ENCODE measurements around the gene LAMA1. TPM values are rescaled to one million over a fixed set of nuclear protein-coding genes. Genes with fewer than 3 reads are reported as not detected.

The LAMA1 gene
- total and polyA plus RNA-seq, 4 experiments from 2014 or later = not detected

DNA sequence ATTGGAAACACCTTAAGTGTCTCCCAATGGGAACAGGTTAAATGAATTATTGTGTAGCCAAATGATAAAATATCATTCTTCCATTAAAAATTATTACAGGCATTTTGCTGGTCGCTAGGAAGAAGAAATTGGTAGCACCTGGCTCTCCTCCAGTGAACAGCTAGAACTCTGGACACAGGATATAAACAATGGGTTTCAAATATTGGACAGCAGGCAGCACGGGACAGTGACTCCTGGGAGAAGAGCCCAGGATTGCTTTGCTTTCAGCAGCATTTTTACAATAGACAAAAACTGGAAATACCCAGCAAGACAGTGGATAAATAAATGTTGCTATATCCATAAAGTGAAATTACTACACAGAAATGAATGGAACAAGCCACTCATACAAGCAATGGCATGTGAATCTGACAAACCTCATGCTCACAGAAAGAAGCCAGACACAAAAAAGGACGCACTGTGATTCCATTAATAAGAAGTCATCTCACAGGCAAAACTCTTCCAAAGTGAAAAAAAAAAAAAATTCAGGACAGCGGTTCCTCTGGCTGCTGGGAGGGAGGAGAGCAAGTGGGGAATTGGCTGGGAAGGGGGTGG is 50.5 kb downstream of the LAMA1 start:
- no peak overlapping the region for H3K4me3 ChIP-seq (ENCODE audit: low read length in 2 of 2)
- H3K4me1 ChIP-seq (ENCODE audit: insufficient read depth, low read length) = no peaks in the 10 kb centered on the region
- no peaks in the 10 kb centered on the region for H3K4me1 Mint-ChIP-seq
- H3K36me3 Mint-ChIP-seq = no peaks in the 10 kb centered on the region
- no peaks in the 10 kb centered on the region for H3K36me3 ChIP-seq (ENCODE audit: insufficient read depth, low read length)
- intact Hi-C loops (cut with micrococcal nuclease) = no loop called here
- H3K9me3 Mint-ChIP-seq = peaks cover 0 to 3% (median 0%) of the 10 kb centered on the region in 8 donors
- no peaks in the 10 kb centered on the region for H3K27me3 ChIP-seq (ENCODE audit: insufficient read depth, low read length)
- no peak for DNase-seq
- no peak overlapping the region for H3K27ac ChIP-seq (ENCODE audit: low read depth, low read length)
- no peaks in the 10 kb centered on the region for H3K27me3 Mint-ChIP-seq
- CTCF ChIA-PET (ENCODE audit: partially characterized antibody) = no interaction called here
- POLR2A ChIA-PET (ENCODE audit: partially characterized antibody) = no interaction called here
- no peak overlapping the region for H3K27ac Mint-ChIP-seq
- no peak overlapping the region for H3K4me3 Mint-ChIP-seq
- no peaks in the 10 kb centered on the region for H3K9me3 ChIP-seq (ENCODE audit: control insufficient read depth in 1 of 2, low read length in 2 of 2)

DNA sequence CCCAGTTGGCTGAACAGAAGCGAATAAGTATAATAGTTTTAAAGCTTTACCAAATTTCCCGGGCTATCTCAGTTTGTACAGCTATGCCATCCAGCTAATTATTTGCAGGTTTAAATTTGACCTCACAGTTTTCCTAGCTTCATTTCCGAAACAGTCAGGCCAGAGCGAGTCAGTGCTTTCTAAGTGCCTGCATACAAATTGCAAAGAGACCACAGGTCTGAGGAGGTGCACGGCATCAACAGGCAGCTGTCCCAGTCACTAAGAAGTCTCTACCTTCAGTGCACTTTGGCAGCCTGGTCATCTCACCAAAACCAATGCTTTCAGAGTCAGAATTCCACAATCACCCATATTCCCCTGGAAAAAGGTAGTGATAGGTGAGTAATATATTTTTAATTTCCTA is 51.9 kb downstream of the LAMA1 start:
- intact Hi-C loops (cut with micrococcal nuclease) = no loop called here
- H3K27ac Mint-ChIP-seq = no peak overlapping the region
- Histone ChIP-seq H3K36me3 (ENCODE audit: insufficient read depth, low read length) (no peaks in the 10 kb centered on the region), H3K4me1 (ENCODE audit: insufficient read depth, low read length) (no peaks in the 10 kb centered on the region), H3K27ac (ENCODE audit: low read depth, low read length) (no peak overlapping the region), H3K27me3 (ENCODE audit: insufficient read depth, low read length) (no peaks in the 10 kb centered on the region), H3K9me3 (ENCODE audit: control insufficient read depth in 1 of 2, low read length in 2 of 2) (no peaks in the 10 kb centered on the region), H3K4me3 (ENCODE audit: low read length in 2 of 2) (no peak overlapping the region)
- H3K4me3 Mint-ChIP-seq = no peak overlapping the region
- H3K4me1 Mint-ChIP-seq = no peaks in the 10 kb centered on the region
- peaks cover 0 to 2% (median 0%) of the 10 kb centered on the region in 8 donors for H3K9me3 Mint-ChIP-seq
- H3K27me3 Mint-ChIP-seq = no peaks in the 10 kb centered on the region
- ChIA-PET POLR2A (ENCODE audit: partially characterized antibody) (no interaction called here), CTCF (ENCODE audit: partially characterized antibody) (no interaction called here)
- H3K36me3 Mint-ChIP-seq = no peaks in the 10 kb centered on the region
- no peak for DNase-seq

DNA sequence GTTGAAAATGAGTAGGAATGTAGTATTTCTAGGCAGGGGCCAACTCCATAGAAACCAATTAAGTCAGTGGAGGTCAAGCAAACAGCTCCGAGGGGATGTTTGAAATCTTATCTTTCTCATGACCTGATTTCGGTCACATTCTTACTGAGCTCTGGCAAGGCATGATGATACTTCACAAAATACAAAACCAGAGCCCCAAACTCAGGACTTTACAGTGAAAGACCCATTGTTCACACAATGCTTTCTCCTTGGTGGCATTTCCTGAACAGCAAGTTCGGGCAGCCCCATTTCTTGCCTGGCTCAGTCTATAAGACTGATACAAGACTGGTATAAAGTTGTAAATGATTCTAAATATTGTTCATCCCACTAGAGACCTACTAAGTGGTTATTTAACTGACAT is 53.3 kb downstream of the LAMA1 start:
- no peak overlapping the region for H3K27ac Mint-ChIP-seq
- H3K4me3 ChIP-seq (ENCODE audit: low read length in 2 of 2) = no peak overlapping the region
- H3K36me3 ChIP-seq (ENCODE audit: insufficient read depth, low read length) = no peaks in the 10 kb centered on the region
- H3K9me3 Mint-ChIP-seq = peaks cover 0 to 7% (median 0%) of the 10 kb centered on the region in 8 donors
- H3K27ac ChIP-seq (ENCODE audit: low read depth, low read length) = no peak overlapping the region
- H3K27me3 Mint-ChIP-seq = no peaks in the 10 kb centered on the region
- no peaks in the 10 kb centered on the region for H3K4me1 Mint-ChIP-seq
- no peaks in the 10 kb centered on the region for H3K4me1 ChIP-seq (ENCODE audit: insufficient read depth, low read length)
- no peaks in the 10 kb centered on the region for H3K27me3 ChIP-seq (ENCODE audit: insufficient read depth, low read length)
- no peak for DNase-seq
- no peak overlapping the region for H3K4me3 Mint-ChIP-seq
- CTCF ChIA-PET (ENCODE audit: partially characterized antibody) = no interaction called here
- H3K9me3 ChIP-seq (ENCODE audit: control insufficient read depth in 1 of 2, low read length in 2 of 2) = no peaks in the 10 kb centered on the region
- intact Hi-C loops (cut with micrococcal nuclease) = no loop called here
- POLR2A ChIA-PET (ENCODE audit: partially characterized antibody) = no interaction called here
- no peaks in the 10 kb centered on the region for H3K36me3 Mint-ChIP-seq

DNA sequence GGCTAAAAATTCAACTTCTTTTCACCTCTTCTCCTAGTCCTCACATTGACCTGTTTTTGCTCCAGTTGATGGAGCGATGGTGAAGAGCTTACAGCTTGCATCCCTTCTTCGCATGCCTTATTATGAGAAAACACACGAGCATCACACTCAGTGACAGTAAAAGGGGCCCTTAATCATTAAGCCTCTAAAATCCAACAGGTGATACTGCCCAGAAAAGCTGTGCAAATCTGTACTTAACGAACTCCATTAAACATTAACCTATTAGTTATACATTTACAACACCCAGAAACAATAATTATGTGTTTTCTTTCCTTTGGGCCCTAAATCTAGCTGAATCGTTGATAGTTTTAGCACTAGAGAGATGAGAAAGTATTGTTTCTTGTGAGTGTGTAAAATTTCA is 54.8 kb downstream of the LAMA1 start:
- no peaks in the 10 kb centered on the region for H3K36me3 Mint-ChIP-seq
- no peak for DNase-seq
- Histone ChIP-seq H3K36me3 (ENCODE audit: insufficient read depth, low read length) (no peaks in the 10 kb centered on the region), H3K9me3 (ENCODE audit: control insufficient read depth in 1 of 2, low read length in 2 of 2) (no peaks in the 10 kb centered on the region), H3K27ac (ENCODE audit: low read depth, low read length) (no peak overlapping the region), H3K27me3 (ENCODE audit: insufficient read depth, low read length) (no peaks in the 10 kb centered on the region), H3K4me3 (ENCODE audit: low read length in 2 of 2) (no peak overlapping the region), H3K4me1 (ENCODE audit: insufficient read depth, low read length) (no peaks in the 10 kb centered on the region)
- intact Hi-C loops (cut with micrococcal nuclease) = no loop called here
- H3K4me3 Mint-ChIP-seq = no peak overlapping the region
- H3K9me3 Mint-ChIP-seq = peaks cover 0 to 12% (median 0%) of the 10 kb centered on the region in 8 donors
- CTCF ChIA-PET (ENCODE audit: partially characterized antibody) = no interaction called here
- POLR2A ChIA-PET (ENCODE audit: partially characterized antibody) = no interaction called here
- no peaks in the 10 kb centered on the region for H3K4me1 Mint-ChIP-seq
- no peaks in the 10 kb centered on the region for H3K27me3 Mint-ChIP-seq
- no peak overlapping the region for H3K27ac Mint-ChIP-seq

DNA sequence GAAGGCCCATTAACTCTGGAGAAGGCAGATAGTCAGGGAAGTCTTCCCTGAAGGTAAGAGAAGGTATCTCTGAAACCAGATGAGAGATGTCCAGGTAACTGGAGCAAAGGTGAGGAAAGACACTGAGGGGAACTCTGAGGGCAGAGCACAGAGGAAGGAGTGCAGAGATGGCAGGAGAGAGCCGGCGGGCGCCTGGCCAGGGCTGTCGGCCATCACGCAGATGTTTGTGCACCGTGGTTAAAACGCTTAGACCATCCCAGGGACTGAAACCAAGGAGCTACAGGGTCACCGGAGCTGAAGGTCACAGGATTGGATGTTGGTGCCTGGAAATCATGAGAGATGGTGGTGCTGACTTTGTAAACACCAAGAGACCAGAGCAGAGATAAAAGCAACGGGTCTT is 55.4 kb downstream of the LAMA1 start:
- intact Hi-C loops (cut with micrococcal nuclease) = no loop called here
- no peak for DNase-seq
- CTCF ChIA-PET (ENCODE audit: partially characterized antibody) = no interaction called here
- Histone ChIP-seq H3K4me3 (ENCODE audit: low read length in 2 of 2) (no peak overlapping the region), H3K36me3 (ENCODE audit: insufficient read depth, low read length) (no peaks in the 10 kb centered on the region), H3K4me1 (ENCODE audit: insufficient read depth, low read length) (no peaks in the 10 kb centered on the region), H3K27ac (ENCODE audit: low read depth, low read length) (no peak overlapping the region), H3K9me3 (ENCODE audit: control insufficient read depth in 1 of 2, low read length in 2 of 2) (no peaks in the 10 kb centered on the region), H3K27me3 (ENCODE audit: insufficient read depth, low read length) (no peaks in the 10 kb centered on the region)
- Mint-ChIP-seq H3K9me3 (peaks cover 0 to 11% (median 0%) of the 10 kb centered on the region in 8 donors), H3K4me3 (no peak overlapping the region), H3K27me3 (no peaks in the 10 kb centered on the region), H3K27ac (no peak overlapping the region), H3K36me3 (no peaks in the 10 kb centered on the region), H3K4me1 (no peaks in the 10 kb centered on the region)
- POLR2A ChIA-PET (ENCODE audit: partially characterized antibody) = no interaction called here

DNA sequence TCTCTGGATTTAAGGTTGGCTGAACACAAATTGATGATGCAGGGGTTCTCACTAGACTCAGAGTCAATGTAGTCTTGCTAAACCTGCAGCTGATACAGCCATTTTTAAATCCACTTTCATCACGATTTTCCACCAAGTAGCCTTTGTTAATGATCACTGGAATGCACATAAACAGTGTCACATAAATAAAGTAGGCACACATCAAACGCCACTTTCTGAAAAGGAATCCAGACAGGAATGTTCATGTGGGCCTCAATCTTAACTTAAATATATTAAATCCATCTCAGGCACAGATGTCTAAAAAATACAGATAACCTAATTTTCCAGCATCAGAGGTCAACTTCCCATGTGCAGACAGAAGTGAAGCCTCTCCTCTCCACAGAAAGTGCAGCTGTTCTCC is 58.3 kb downstream of the LAMA1 start:
- intact Hi-C loops (cut with micrococcal nuclease) = no loop called here
- Mint-ChIP-seq H3K4me3 (no peak overlapping the region), H3K27me3 (no peaks in the 10 kb centered on the region), H3K27ac (no peak overlapping the region), H3K9me3 (peaks cover 0 to 18% (median 3%) of the 10 kb centered on the region in 8 donors), H3K36me3 (no peaks in the 10 kb centered on the region), H3K4me1 (no peaks in the 10 kb centered on the region)
- ChIA-PET POLR2A (ENCODE audit: partially characterized antibody) (no interaction called here), CTCF (ENCODE audit: partially characterized antibody) (no interaction called here)
- DNase-seq = no peak
- Histone ChIP-seq H3K4me1 (ENCODE audit: insufficient read depth, low read length) (no peaks in the 10 kb centered on the region), H3K36me3 (ENCODE audit: insufficient read depth, low read length) (no peaks in the 10 kb centered on the region), H3K9me3 (ENCODE audit: control insufficient read depth in 1 of 2, low read length in 2 of 2) (no peaks in the 10 kb centered on the region), H3K4me3 (ENCODE audit: low read length in 2 of 2) (no peak overlapping the region), H3K27ac (ENCODE audit: low read depth, low read length) (no peak overlapping the region), H3K27me3 (ENCODE audit: insufficient read depth, low read length) (no peaks in the 10 kb centered on the region)

DNA sequence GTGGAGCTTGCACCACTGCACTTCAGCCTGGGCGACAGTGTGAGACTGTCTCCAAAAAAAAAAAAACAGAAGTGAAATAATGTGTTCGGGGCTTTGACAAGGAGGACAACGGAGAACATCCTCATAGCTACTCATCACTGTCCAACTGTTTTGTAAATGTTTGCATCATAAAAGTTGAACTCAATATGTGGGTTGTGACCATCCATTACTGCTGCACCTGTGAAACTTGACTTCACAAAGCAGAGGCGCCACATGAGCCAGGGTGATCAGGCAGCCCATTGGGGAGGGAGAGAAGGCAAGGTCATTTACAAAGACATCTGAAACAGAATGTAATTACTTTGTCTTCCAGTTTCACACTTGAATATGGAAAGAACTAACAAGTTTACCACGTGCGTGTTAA is 61.6 kb downstream of the LAMA1 start:
- no peaks in the 10 kb centered on the region for H3K9me3 ChIP-seq (ENCODE audit: control insufficient read depth in 1 of 2, low read length in 2 of 2)
- Mint-ChIP-seq H3K9me3 (peaks cover 0 to 18% (median 4%) of the 10 kb centered on the region in 8 donors), H3K4me3 (no peak overlapping the region), H3K27me3 (no peaks in the 10 kb centered on the region), H3K36me3 (no peaks in the 10 kb centered on the region), H3K27ac (no peak overlapping the region), H3K4me1 (no peaks in the 10 kb centered on the region)
- H3K4me1 ChIP-seq (ENCODE audit: insufficient read depth, low read length) = no peaks in the 10 kb centered on the region
- H3K27ac ChIP-seq (ENCODE audit: low read depth, low read length) = no peak overlapping the region
- no peaks in the 10 kb centered on the region for H3K27me3 ChIP-seq (ENCODE audit: insufficient read depth, low read length)
- H3K36me3 ChIP-seq (ENCODE audit: insufficient read depth, low read length) = no peaks in the 10 kb centered on the region
- H3K4me3 ChIP-seq (ENCODE audit: low read length in 2 of 2) = no peak overlapping the region
- DNase-seq = no peak
- POLR2A ChIA-PET (ENCODE audit: partially characterized antibody) = no interaction called here
- CTCF ChIA-PET (ENCODE audit: partially characterized antibody) = interaction anchor here (1.3 kb wide), 1 partner anchor 13 kb away, joined by 3 read pairs; no protein-coding TSS in a partner anchor
- intact Hi-C loops (cut with micrococcal nuclease) = no loop called here

DNA sequence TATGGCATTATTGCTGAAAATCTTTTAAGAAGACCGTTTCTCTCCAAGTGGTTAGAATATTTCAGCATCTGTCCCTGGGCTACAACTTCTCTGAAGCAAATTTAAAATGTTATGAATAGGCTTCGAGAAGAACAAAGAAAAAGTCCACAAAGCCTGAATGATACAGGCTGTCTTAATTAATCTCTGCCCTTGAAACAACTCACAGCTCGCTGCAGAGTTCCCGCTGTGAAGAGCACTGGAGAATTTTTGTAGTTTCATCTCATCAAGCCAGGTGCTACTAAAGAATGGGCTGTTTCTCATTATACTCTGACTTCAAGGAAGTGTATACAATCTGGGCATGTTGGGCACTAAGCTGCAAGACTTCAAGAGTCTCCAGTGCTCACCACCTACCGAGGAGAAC is 67.6 kb downstream of the LAMA1 start:
- no peak overlapping the region for H3K4me3 ChIP-seq (ENCODE audit: low read length in 2 of 2)
- Mint-ChIP-seq H3K4me1 (no peaks in the 10 kb centered on the region), H3K4me3 (no peak overlapping the region), H3K9me3 (peaks cover 0 to 4% (median 2%) of the 10 kb centered on the region in 8 donors), H3K36me3 (no peaks in the 10 kb centered on the region), H3K27ac (no peak overlapping the region), H3K27me3 (no peaks in the 10 kb centered on the region)
- no peak for DNase-seq
- H3K27ac ChIP-seq (ENCODE audit: low read depth, low read length) = no peak overlapping the region
- H3K9me3 ChIP-seq (ENCODE audit: control insufficient read depth in 1 of 2, low read length in 2 of 2) = no peaks in the 10 kb centered on the region
- no peaks in the 10 kb centered on the region for H3K27me3 ChIP-seq (ENCODE audit: insufficient read depth, low read length)
- POLR2A ChIA-PET (ENCODE audit: partially characterized antibody) = no interaction called here
- no peaks in the 10 kb centered on the region for H3K36me3 ChIP-seq (ENCODE audit: insufficient read depth, low read length)
- no peaks in the 10 kb centered on the region for H3K4me1 ChIP-seq (ENCODE audit: insufficient read depth, low read length)
- intact Hi-C loops (cut with micrococcal nuclease) = no loop called here
- CTCF ChIA-PET (ENCODE audit: partially characterized antibody) = no interaction called here
